Stimulated activated CD4-positive, alpha-beta T cell treated with anti-CD3 and anti-CD28 coated beads, Interleukin-15, amount 100 ng/mL, for 48 hours (primary cell): ENCODE results near the gene CCL18.
"Not testable (repeated sequence)": the region's sequence is repeated elsewhere in the genome, so short reads cannot be mapped to it uniquely, and the experiment has no call there.

Experiments used
- DNase-seq, 2 donors: peaks; one replicate each; pipeline ENCODE4 v3.0.0-alpha.2; 2020; ENCODE audit warnings: low read depth in 2 of 2

The CCL18 gene, protein sequence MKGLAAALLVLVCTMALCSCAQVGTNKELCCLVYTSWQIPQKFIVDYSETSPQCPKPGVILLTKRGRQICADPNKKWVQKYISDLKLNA

DNA sequence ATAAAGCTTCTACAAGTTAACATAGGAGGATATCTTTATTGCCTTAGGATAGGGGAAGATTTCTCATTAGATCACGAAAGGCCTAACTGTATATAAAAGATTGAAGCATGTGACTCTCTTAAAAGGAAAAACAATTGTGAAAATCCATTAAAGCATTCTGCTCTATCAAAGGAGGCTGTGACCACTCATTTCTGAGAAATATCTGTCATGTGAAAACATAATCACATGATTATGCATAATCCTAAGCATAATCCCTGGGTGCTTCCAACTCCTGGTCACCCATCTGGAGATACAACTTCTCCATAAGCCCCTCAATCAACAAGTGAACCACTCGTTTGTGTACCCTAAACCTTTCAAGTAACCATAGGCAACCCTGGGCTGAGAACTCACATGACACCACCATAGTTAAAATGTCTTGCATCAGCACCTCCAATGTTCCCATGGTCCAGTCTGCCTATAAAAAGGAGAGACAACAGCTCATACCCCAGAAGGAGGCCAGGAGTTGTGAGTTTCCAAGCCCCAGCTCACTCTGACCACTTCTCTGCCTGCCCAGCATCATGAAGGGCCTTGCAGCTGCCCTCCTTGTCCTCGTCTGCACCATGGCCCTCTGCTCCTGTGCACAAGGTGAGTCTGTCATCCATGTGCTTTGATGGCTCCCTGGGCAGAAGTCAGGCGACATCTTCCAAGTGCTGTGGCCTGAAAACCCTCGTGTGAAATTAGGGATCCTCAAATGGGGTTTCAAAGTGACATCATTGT, at the start of gene CCL18:
Gene CCL18, plus strand, starts transcription at position 487 of the 756 bp plus-strand sequence. Its CDS starts 71 bp downstream, at position 558.
- no peak for DNase-seq

DNA sequence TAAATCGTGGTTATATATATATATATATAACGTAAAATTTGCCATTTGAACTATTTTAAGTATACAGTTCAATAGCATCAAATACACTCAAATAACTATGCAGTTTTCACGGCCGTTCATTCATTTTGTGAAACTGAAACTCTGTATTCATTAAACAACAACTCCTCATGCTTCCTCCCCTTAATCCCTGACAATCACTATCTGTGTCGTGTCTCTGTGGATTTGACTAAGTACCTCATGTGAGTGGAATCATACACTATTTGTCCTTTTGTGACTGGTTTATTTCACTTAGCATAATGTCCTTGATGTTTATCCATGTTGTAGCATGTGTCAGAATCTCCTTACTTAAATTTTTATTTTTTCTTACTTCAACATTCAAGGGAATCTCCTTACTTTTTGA, 49.1 kb upstream of the CCL18 start:
- no peak for DNase-seq

GRCh38 chr17:36015895-36016294, 48.2 kb upstream of the CCL18 start:
- DNase-seq = not testable (repeated sequence)

GRCh38 chr17:36016555-36016954, 47.5 kb upstream of the CCL18 start:
- DNase-seq = no peak

GRCh38 chr17:36017799-36018198, 46.3 kb upstream of the CCL18 start, which contains the start of gene CCL23:
TSS of gene CCL23 (minus strand) at chr17:36017972. CDS start at chr17:36017897, 75 bp downstream.
- no peak for DNase-seq

- DNase-seq = no peak
Measured at GRCh38 chr17:36019423-36019822, 44.6 kb upstream of the CCL18 start.

GRCh38 chr17:36024106-36024869, 39.8 kb upstream of the CCL18 start:
- no peak for DNase-seq

DNA sequence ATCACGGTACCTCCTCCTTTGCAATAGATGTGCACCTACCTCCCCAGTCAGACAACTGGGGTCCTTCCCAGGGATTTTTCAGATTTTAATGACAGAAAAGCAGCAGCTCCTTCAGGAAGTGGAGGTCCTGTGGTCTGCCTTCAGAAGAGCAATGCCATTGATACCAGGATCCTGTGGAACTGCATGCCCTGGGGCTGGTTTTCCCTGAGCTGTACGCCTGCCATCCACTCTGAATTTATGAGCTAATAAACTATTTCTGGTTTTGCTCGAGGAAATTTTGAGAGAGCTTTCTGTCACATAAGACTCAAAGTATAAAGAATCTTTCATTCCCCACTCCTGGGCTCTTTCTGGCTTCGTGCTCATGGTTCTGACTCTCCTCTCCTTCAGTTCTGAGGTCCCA, 36.3 kb upstream of the CCL18 start:
- no peak for DNase-seq

DNA sequence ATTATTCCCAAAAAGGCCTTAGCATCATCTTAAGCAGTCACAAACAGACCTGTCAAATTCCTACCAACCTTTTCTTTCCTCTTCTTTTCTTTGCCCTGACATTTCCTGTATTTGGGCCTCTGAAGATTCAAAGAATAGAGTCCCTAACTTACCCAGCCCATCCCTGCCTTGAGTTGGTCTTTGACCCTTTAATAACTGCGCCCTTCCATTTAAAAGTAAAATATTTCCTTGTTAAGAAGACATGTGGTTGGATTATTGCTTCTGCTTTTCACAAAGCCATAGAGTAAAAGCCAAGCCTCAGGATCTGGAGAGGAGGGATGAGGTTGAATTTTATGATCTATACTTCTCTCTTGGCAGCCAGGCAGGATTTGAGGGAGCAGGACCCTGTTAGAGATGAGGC, 33.1 kb upstream of the CCL18 start:
- no peak for DNase-seq

DNA sequence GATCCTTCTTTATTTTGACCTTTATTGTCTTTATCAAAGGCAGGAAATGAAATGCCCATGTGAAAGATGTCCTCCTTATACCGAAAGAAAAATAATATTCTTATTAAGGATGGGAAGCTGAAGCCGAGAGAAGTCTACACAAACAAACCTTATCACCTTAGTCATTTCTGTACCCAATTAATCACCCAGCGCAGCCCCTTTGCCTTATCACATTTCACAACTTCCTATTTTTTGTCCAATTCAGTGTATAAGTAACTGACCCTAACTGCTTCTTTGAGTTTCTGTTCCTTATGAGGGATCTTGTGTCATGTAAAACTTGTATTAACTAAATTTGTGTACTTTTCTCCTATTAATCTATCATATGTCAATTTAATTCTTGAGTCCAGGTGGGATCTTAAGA, 29.9 kb upstream of the CCL18 start:
- DNase-seq = no peak

DNA sequence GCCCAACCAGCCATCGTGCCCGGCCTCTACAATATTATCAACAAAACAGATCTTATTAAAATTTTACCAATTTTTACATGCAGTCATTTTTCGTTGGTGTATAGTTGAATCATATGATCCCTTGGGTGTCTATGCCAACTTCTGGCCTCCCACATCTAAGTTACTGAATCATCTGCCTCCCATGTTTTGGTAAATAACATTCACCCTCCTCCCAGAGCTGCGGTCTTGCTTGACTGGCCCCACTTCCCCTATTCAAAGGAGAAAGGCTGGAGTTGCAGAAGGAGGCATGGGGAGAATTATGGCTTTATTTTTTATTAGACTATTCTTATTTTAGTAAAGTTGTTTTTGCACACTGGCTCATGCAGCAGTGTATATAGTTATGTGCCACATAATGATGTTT, 27.8 kb upstream of the CCL18 start:
- DNase-seq = no peak

- no peak for DNase-seq
Measured at GRCh38 chr17:36048066-36048465, 16.0 kb upstream of the CCL18 start.

GRCh38 chr17:36049643-36050042, 14.4 kb upstream of the CCL18 start:
- DNase-seq = no peak

DNA sequence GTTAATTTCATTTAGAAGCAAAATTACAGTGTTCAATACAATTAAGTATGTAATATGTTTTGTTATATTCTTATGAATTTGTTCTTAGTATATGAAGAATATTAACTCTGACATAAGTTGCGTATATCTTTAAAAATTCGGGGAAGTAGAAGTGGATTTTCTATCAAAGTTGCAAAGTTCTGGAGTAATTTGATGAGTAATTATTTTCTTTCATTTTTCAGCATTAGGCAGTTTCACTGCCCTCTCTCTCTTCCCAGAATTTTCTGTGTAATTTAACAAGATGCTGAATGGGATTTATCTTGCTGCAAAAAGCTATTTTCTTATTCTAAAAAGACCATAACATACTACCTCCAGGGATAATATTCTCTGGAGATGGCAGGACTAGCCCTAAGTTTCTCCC, 8.9 kb upstream of the CCL18 start:
- no peak for DNase-seq

DNA sequence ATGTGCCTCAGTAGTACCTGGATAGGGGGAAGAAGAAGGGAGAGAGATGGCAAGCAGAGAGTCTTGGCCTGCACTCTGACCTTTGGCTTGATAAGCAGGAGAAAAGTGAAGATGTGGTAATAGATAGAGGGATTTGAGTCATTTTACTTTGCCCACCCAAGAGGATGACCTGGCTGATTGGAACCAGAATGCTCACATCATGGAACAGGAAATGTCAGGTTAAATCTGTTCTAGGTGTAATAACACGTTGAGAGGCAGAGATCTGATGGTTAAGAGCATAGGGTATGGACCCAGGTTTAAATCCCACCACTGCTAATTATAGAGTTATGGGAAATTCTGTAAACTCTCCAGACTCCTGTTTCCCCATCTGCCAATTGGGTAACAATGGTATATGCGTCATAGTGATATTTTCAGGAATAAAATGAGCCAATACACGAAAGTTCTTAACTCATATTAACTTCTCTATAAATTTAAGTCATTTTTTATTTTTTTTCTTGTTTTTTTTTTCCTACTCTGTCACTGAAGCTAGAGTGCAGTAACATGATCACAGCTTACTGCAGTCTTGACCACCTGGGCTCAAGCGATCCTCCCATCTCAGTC, 8.1 kb upstream of the CCL18 start:
- DNase-seq = no peak

DNA sequence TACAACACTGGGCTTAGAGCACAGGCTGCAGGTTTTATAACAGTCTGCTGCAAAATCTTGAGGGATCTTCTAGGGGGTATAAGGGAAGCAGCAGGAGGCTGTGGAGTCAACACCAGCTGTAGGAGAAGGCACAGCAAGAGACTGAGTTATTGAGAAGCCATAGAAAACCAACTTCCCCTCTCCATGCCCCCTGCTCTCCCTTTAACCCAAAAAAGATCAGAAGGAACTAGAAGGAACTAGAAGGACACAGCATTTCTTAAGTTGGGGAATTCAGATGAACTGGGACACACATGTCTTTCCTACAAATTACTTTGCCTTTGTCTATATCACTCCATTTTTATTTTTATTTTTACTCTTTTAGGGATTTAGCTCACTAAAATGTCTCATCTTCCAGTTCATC, 6.2 kb upstream of the CCL18 start:
- DNase-seq = no peak

GRCh38 chr17:36059406-36059805, 4.7 kb upstream of the CCL18 start:
- DNase-seq = no peak

DNA sequence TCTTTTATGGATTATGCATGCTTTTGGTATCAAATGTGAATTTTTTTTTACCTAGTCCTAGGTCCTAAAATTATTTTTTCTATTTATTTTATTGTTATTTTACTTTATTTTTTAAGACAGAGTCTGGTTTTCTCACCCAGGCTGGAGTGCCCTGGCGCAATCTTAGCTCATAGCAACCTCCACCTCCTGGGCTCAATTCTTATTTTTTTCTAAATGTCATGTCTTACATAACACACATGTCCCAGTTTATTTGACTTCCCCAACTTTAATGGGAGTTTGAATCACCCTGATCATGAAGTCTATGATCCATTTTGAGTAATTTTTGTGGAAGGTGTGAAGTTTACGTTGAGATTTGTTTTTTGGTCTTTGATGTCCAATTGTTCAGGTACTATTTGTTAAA, 3.3 kb upstream of the CCL18 start:
- no peak for DNase-seq

- DNase-seq = no peak
Measured at GRCh38 chr17:36066365-36066985, 2.4 kb downstream of the CCL18 start.

DNA sequence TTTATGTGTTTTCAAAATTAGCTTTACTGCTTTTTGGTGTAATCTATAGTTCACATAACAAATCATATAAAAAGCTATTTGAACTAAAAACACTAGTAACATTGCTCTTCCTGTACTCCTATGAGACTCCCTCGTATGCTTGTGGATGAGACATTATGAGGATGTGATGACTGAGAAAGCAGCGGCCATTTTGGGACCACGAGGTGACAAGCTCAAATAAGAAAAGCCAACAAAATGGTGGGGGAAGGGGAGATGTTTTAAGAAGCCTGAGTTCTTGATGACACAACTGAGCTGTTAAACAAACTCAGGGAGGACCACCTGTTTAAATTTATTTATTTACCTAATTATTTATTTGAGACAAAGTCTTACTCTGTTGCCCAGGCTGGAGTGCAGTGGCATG, 4.5 kb downstream of the CCL18 start:
- no peak for DNase-seq

GRCh38 chr17:36069136-36069535, 5.1 kb downstream of the CCL18 start:
- no peak for DNase-seq

- no peak for DNase-seq
Measured at GRCh38 chr17:36070427-36070826, 6.4 kb downstream of the CCL18 start.
